ENCODE results near the gene PKD2.

Gene PKD2

GRCh38 chr4:88101165-88101564 lies 93.7 kb downstream of the PKD2 start:
- no peak for TF ChIP-seq CTCF (IDR thresholded peaks at IDR 0.05)

DNA sequence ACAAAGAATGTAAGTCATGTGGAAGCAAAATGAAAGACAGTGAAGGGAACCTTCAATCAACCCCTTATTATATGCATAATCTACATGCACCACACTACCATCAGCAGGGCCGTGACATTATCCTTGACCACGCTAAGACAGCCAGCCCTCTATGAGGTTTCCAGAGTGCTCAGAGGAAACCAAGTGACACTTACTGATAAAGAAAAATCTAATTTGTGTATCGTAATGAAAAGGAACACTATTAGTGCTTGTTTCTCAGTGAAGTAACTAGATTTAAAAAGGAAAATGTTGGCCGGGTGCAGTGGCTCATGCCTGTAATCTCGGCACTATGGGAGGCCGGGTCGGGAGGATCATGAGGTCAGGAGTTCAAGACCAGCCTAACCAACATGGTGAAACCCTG lies 94.6 kb downstream of the PKD2 start:
- no peak for TF ChIP-seq CTCF (IDR thresholded peaks at IDR 0.05)

DNA sequence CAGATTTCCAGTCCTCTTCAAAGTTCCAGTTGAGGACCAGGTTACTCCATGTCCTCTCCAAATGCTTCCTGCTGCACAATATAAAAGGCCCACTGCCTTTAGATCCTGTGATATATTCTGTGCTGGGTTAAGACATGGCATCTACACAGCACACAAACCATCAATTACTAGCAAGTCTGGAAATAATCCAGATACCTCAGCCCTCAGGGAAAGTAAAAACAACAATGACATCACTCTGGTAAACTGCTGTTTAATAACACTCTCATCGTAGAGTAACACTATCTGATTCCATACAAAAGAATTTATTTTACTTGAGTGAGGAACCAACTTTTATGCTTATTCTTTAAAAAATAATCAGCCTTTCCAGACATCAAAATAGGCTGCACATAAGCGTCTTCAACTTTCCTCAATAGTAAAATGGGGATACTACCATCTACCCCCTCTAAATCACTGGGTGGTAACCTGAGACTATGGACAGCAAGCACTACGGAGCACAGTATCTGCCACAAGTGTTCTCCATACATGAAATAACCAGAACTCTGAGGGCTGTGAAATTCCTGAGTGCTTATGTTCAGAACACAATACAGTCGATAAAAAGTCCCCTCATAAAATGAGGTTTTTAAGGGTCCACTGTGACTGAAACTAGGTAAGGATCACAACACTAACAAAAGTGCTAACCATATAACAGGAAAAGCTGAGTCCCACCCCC lies 97.6 kb downstream of the PKD2 start:
- no peak for TF ChIP-seq CTCF (IDR thresholded peaks at IDR 0.05)

- TF ChIP-seq CTCF (IDR thresholded peaks at IDR 0.05), result no peak
These were observed 98.8 kb downstream of the PKD2 start for GRCh38 chr4:88106205-88106604.

- no peak for TF ChIP-seq CTCF (IDR thresholded peaks at IDR 0.05)
These were observed 100.1 kb downstream of the PKD2 start for GRCh38 chr4:88107406-88108107.

- TF ChIP-seq CTCF (IDR thresholded peaks at IDR 0.05), result no peak
These were observed 101.3 kb downstream of the PKD2 start for GRCh38 chr4:88108747-88109122.

GRCh38 chr4:88109123-88109881 lies 101.9 kb downstream of the PKD2 start:
- no peak for TF ChIP-seq CTCF (IDR thresholded peaks at IDR 0.05)
